GM12872 (cell line): ENCODE data around the gene TROAP.

ENCODE experiments used
- TF ChIP-seq, protein P1 (sequence below): IDR thresholded peaks from 3 replicates; pipeline ENCODE4 v1.5.1; 2011; ENCODE audit warnings: low read depth, mild to moderate bottlenecking, low read length, moderate library complexity; ENCODE audit not compliant: insufficient read depth

Gene TROAP

DNA sequence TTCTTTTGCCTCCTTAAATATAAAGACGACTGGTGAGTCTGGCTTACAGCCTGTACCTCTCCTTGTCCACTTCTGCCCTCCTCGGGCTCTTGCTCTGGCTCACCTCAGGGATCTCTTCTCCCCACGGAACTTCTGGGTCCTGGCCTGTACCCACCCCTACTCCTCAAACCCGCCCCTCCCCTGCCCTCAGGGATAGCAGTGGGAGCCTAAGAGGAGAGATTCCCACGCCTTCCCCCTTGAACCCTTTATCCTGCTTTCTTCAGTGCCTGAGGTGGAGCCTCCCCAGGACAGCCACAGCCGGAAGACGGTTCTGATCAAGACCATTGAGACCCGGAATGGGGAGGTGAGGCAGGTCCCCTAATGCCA is 25.4 kb upstream of the TROAP start:
- TF ChIP-seq, protein P1, sequence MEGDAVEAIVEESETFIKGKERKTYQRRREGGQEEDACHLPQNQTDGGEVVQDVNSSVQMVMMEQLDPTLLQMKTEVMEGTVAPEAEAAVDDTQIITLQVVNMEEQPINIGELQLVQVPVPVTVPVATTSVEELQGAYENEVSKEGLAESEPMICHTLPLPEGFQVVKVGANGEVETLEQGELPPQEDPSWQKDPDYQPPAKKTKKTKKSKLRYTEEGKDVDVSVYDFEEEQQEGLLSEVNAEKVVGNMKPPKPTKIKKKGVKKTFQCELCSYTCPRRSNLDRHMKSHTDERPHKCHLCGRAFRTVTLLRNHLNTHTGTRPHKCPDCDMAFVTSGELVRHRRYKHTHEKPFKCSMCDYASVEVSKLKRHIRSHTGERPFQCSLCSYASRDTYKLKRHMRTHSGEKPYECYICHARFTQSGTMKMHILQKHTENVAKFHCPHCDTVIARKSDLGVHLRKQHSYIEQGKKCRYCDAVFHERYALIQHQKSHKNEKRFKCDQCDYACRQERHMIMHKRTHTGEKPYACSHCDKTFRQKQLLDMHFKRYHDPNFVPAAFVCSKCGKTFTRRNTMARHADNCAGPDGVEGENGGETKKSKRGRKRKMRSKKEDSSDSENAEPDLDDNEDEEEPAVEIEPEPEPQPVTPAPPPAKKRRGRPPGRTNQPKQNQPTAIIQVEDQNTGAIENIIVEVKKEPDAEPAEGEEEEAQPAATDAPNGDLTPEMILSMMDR: no peak

DNA sequence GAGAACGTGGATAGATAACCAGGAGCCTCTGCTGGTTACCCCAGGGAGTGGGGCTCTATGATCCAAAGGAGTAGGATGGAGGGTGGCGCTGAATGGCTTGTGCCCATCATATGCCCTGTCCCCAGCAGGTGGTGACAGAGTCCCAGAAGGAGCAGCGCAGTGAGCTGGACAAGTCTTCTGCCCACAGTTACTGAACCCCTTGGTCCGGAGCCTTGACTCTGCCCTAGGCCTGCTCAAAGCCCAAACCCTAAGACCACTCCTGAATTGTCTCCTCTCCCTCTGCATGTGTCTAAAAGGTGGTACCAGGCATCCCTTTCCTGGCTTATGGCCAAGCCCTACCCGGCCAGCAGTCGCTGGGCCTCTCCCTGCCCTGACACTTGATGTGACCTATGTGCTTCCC is 24.9 kb upstream of the TROAP start:
- TF ChIP-seq, protein P1: peak; percentile 49; the same call in 2 of the 3 replicates

DNA sequence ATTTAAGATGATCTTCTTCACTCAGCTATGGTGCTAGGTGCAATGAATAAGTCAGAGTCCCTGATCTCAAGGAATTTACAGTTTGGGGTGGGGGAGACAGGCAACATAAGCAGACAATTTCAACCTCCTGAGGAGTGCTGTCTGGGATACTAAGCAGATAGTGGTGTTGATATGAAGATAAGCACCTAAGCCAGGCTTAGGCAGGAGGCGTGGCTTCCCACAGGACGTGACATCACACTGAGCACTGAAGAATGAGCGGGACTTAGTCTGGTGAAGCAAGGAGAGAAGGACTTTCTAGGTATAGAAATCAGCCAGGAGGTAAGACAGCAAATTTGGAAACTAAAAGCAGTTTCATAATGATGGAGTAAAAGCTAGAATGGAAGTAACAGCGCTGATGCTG is 21.3 kb upstream of the TROAP start:
- TF ChIP-seq, protein P1: no peak

- TF ChIP-seq, protein P1: no peak
Measured at GRCh38 chr12:49304161-49304560, 18.9 kb upstream of the TROAP start.

DNA sequence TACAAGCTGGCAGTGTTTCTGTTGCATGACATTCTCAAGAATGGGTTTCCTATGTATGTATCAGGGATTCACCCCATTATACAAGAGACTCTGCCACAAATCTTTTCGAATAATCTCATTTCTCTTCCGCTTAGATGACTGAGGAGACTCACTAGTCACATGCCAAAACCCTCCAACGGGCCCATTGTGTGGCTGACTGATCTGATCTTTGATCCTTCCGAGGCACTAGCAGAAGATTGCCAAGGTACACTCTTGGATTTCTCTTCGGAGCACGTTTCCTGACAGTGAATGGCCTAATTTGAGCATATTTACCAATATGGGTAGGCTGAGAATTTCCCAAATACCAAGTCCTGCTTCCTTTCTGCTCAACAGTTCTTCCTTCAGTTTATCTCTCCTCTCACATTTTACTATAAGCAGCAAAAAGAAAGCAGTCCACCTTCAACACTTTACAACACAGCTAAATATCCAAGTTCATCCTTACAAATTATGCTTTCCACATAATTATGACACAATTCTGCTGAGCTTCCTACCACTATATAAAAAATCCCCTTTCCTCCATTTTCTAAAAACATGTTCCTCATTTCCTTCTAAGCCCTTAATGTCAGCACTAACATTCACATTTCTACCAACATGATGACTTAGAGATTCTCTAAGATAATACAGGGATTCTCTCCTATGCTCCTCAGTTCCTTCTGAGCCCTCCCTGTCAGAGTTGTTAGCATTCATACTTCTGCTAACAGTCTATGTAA is 17.1 kb upstream of the TROAP start:
- TF ChIP-seq, protein P1: no peak

GRCh38 chr12:49309386-49309785 is 13.7 kb upstream of the TROAP start:
- TF ChIP-seq, protein P1: no peak

DNA sequence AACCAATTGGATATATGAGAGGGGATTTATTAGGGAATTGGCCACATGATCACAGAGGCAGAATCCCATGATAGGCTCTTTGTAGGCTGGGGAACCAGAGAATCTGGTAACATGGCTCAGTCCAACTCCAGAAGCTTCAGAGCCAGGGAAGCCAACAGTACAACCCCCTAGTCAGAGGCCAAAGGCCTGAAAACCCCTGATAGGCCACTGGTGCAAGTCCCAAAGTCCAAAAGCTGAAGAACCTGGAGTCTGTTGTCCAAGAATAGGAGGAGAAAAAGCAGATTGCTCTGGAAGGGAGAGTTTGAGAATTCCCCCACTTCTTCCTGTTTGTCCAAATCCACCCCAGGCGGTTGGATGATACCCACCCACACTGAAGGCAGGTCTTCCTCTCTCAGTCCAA is 8.2 kb upstream of the TROAP start:
- TF ChIP-seq, protein P1: no peak

DNA sequence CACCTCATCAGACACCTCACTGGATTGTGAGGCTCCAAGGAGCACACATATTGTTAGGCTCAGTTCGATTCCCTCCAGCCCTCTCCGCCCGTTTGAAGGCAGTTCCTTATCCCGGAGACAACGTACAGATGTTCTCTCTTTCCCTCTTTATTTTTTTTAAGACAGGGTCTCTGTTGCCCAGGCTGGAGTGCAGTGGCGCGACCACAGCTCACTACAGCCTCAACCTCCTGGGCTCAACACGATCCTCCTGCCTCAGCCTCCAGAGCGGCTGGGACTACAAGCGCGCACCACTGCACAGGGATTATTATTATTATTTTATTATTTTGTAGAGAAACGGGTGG is 718 bp upstream of the TROAP start:
- TF ChIP-seq, protein P1: no peak
